HEK293T (cell line): ENCODE data around the gene RNF144B.

Experiments
- ARNT ChIP-seq: fragments of 450-650 bp; IDR thresholded peaks from 2 replicates; pipeline ENCODE4 v1.6.1; 2017; ENCODE audit warnings: mild to moderate bottlenecking
- BHLHE40 ChIP-seq: fragments of 450-650 bp; IDR thresholded peaks from 2 replicates; pipeline ENCODE4 v1.6.1; 2016; ENCODE audit warnings: mild to moderate bottlenecking, moderate library complexity, borderline replicate concordance
- ELF4 ChIP-seq: fragments of 450-650 bp; IDR thresholded peaks from 2 replicates; pipeline ENCODE4 v1.6.1; 2017; ENCODE audit warnings: antibody characterized with exemption
- FOXA1 ChIP-seq: fragments of 450-650 bp; IDR thresholded peaks from 2 replicates; pipeline ENCODE4 v1.6.1; 2016; ENCODE audit warnings: mild to moderate bottlenecking
- FOXK2 ChIP-seq: fragments of 450-650 bp; IDR thresholded peaks from 2 replicates; pipeline ENCODE4 v1.6.1; 2016; ENCODE audit warnings: mild to moderate bottlenecking
- FOXM1 ChIP-seq: fragments of 450-650 bp; IDR thresholded peaks from 2 replicates; pipeline ENCODE4 v1.6.1; 2017; ENCODE audit warnings: mild to moderate bottlenecking, borderline replicate concordance
- HDGF ChIP-seq: fragments of 450-650 bp; IDR thresholded peaks from 2 replicates; pipeline ENCODE4 v1.6.1; 2017; ENCODE audit warnings: antibody characterized with exemption, borderline replicate concordance
- L3MBTL2 ChIP-seq: fragments of 450-650 bp; conservative IDR thresholded peaks from 2 replicates; pipeline ENCODE4 v1.6.1; 2016; ENCODE audit warnings: mild to moderate bottlenecking
- LEF1 ChIP-seq: fragments of 450-650 bp; IDR thresholded peaks from 2 replicates; pipeline ENCODE4 v1.6.1; 2017; ENCODE audit warnings: mild to moderate bottlenecking, borderline replicate concordance
- NFRKB ChIP-seq: fragments of 450-650 bp; IDR thresholded peaks from 2 replicates; pipeline ENCODE4 v1.6.1; 2016; ENCODE audit warnings: mild to moderate bottlenecking, moderate library complexity
- SP1 ChIP-seq: fragments of 450-650 bp; IDR thresholded peaks from 2 replicates; pipeline ENCODE4 v1.6.1; 2017
- SUZ12 ChIP-seq: fragments of 450-650 bp; IDR thresholded peaks from 2 replicates; pipeline ENCODE4 v1.6.1; 2016; ENCODE audit warnings: mild to moderate bottlenecking
- TARDBP ChIP-seq: fragments of 450-650 bp; IDR thresholded peaks from 2 replicates; pipeline ENCODE4 v1.6.1; 2016
- ZNF384 ChIP-seq: fragments of 450-650 bp; IDR thresholded peaks from 2 replicates; pipeline ENCODE4 v1.6.1; 2016

DNA sequence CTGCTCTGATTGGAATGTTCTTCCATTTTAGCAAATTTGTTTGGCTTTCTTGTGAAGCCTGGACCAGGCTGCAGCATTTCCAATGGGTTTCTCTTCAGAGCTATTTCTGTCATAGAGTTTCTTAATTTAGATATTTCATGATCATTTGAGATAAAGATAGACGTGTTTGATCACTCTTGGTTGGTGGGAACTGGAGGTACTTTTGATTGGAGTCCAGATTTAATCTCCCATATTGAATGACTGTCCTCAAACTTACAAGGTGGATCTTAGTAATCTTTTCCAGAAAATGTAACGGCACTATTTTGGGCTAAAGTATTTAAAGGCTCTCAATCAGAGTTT, 29.2 kb downstream of the RNF144B start:
- TF ChIP-seq FOXA1: no peak
- no peak for TF ChIP-seq LEF1
- no peak for TF ChIP-seq L3MBTL2
- TF ChIP-seq NFRKB: no peak
- TF ChIP-seq FOXK2: no peak
- no peak for TF ChIP-seq SP1
- TF ChIP-seq HDGF: no peak
- no peak for TF ChIP-seq BHLHE40
- no peak for TF ChIP-seq ZNF384
- TF ChIP-seq TARDBP: no peak
- no peak for TF ChIP-seq FOXM1
- no peak for TF ChIP-seq ARNT
- TF ChIP-seq SUZ12: no peak
- no peak for TF ChIP-seq ELF4
